HL-60 (cell line): ENCODE data around the gene SRR.

Source experiments
- GABPA ChIP-seq: IDR thresholded peaks from 2 replicates; pipeline ENCODE4 v1.6.1; 2012; ENCODE audit warnings: low read depth
- POLR2AphosphoS5 ChIP-seq: IDR thresholded peaks from 2 replicates; pipeline ENCODE4 v1.6.1; 2012; ENCODE audit warnings: low read depth
- TF ChIP-seq, protein P1 (sequence below): IDR thresholded peaks from one replicate; pipeline ENCODE4 v1.5.1; 2011; ENCODE audit warnings: low read length, control low read depth, inconsistent platforms; ENCODE audit not compliant: insufficient read depth

DNA sequence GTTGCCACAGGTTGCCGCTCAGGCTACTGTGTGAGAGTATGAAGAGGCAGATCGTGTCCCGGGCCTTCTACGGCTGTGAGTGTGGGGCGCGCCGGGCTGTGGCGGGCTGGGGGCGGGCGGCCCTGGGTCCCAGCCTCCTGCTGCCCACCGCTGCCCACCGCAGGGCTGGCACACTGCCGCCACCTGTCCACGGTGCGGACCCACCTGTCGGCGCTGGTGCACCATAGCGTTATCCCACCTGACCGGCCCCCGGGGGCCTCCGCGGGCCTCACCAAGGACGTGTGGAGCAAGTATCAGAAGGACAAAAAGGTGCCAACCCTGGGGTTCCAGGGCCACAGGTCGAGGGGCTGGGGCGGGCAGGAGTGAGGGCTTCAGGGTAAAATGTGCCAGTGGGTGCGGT lies 68.4 kb downstream of the SRR start:
- TF ChIP-seq, protein P1, sequence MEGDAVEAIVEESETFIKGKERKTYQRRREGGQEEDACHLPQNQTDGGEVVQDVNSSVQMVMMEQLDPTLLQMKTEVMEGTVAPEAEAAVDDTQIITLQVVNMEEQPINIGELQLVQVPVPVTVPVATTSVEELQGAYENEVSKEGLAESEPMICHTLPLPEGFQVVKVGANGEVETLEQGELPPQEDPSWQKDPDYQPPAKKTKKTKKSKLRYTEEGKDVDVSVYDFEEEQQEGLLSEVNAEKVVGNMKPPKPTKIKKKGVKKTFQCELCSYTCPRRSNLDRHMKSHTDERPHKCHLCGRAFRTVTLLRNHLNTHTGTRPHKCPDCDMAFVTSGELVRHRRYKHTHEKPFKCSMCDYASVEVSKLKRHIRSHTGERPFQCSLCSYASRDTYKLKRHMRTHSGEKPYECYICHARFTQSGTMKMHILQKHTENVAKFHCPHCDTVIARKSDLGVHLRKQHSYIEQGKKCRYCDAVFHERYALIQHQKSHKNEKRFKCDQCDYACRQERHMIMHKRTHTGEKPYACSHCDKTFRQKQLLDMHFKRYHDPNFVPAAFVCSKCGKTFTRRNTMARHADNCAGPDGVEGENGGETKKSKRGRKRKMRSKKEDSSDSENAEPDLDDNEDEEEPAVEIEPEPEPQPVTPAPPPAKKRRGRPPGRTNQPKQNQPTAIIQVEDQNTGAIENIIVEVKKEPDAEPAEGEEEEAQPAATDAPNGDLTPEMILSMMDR: no peak
- TF ChIP-seq POLR2AphosphoS5 (no peak), GABPA (no peak)
